Glutamatergic neuron (in vitro differentiated cells): ENCODE results near the gene LIMA1. TPM values are rescaled to one million over a fixed set of nuclear protein-coding genes. Genes with fewer than 3 reads are reported as not detected.
"Not testable (repeated sequence)": the region's sequence is repeated elsewhere in the genome, so short reads cannot be mapped to it uniquely, and the experiment has no call there.

Experiments used
- DNase-seq: peaks from one replicate; pipeline ENCODE4 v3.0.0; 2022
- H3K27ac Mint-ChIP-seq: one replicate; pipeline ENCODE4 v1.8.0; 2020; ENCODE audit warnings: mild to moderate bottlenecking, mixed read lengths, inconsistent platforms; ENCODE audit not compliant: unreplicated experiment
- H3K27me3 Mint-ChIP-seq: one replicate; pipeline ENCODE4 v1.8.0; 2020; ENCODE audit warnings: mild to moderate bottlenecking, moderate library complexity, mixed read lengths, inconsistent platforms; ENCODE audit not compliant: unreplicated experiment
- H3K36me3 Mint-ChIP-seq: one replicate; pipeline ENCODE4 v1.8.0; 2020; ENCODE audit warnings: mild to moderate bottlenecking, mixed read lengths, inconsistent platforms; ENCODE audit not compliant: unreplicated experiment
- H3K4me1 Mint-ChIP-seq: one replicate; pipeline ENCODE4 v1.8.0; 2020; ENCODE audit warnings: mild to moderate bottlenecking, low read depth, mixed read lengths, inconsistent platforms; ENCODE audit not compliant: unreplicated experiment
- H3K4me3 Mint-ChIP-seq: one replicate; pipeline ENCODE4 v1.8.0; 2020; ENCODE audit warnings: mild to moderate bottlenecking, mixed read lengths, inconsistent platforms; ENCODE audit not compliant: unreplicated experiment
- H3K9me3 Mint-ChIP-seq: one replicate; pipeline ENCODE4 v1.8.0; 2020; ENCODE audit warnings: mild to moderate bottlenecking, moderate library complexity, mixed read lengths, inconsistent platforms; ENCODE audit not compliant: unreplicated experiment
- total RNA-seq: library from RNA; stranded (reverse); fragmentation: NEBNext Ultra II Directional; extraction: Animal tissue kit (Norgen Biotek cat#: 25700); gene quantifications from one replicate; pipeline ENCODE4 v1.2.1, GENCODE V29; 2021; ENCODE audit not compliant: unreplicated experiment
- TF ChIP-seq, protein P1 (sequence below): fragments of 200-600 bp; sonication (generic); IDR thresholded peaks from one replicate; pipeline ENCODE4 v1.5.0; 2021; ENCODE audit not compliant: partially characterized antibody, unreplicated experiment

LIMA1 gene
- total RNA-seq, 1 donor from 2014 or later = 69.4 TPM

DNA sequence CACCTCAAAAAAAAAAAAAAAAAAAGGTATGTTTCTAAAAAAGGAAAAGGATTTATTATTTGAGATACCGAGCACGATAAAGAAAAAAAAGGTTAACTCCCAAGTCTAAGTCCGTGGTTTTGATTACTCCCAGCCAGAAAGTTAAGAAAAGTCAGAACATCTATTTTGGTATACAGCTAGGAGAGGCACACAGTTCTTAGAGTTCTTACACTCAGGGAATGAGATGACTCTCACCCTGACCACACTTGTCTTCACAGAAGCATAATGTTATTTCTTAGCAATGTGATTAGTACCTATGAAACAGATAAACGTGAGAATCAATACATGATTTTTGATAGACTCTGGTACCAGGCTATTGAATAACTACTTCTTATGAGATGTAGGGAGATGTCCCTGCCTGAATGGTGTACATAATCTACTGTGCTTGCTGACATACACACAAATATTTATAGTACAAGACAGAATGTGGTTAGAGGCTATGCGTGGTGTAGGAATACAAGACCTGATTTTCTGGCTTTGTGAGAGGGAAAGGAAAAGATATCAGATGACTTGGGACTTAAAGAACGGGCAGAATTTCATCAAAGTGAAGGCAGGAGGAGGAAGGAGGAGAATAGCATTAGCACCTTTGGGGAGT lies 31.6 kb downstream of the LIMA1 start:
- TF ChIP-seq, protein P1, sequence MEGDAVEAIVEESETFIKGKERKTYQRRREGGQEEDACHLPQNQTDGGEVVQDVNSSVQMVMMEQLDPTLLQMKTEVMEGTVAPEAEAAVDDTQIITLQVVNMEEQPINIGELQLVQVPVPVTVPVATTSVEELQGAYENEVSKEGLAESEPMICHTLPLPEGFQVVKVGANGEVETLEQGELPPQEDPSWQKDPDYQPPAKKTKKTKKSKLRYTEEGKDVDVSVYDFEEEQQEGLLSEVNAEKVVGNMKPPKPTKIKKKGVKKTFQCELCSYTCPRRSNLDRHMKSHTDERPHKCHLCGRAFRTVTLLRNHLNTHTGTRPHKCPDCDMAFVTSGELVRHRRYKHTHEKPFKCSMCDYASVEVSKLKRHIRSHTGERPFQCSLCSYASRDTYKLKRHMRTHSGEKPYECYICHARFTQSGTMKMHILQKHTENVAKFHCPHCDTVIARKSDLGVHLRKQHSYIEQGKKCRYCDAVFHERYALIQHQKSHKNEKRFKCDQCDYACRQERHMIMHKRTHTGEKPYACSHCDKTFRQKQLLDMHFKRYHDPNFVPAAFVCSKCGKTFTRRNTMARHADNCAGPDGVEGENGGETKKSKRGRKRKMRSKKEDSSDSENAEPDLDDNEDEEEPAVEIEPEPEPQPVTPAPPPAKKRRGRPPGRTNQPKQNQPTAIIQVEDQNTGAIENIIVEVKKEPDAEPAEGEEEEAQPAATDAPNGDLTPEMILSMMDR = no peak
- Mint-ChIP-seq H3K4me3 (no peak overlapping the region), H3K27me3 (no peaks in the 10 kb centered on the region), H3K27ac (no peak overlapping the region), H3K36me3 (no peaks in the 10 kb centered on the region), H3K4me1 (peaks cover 4% of the 10 kb centered on the region), H3K9me3 (no peaks in the 10 kb centered on the region)
- DNase-seq = no peak

DNA sequence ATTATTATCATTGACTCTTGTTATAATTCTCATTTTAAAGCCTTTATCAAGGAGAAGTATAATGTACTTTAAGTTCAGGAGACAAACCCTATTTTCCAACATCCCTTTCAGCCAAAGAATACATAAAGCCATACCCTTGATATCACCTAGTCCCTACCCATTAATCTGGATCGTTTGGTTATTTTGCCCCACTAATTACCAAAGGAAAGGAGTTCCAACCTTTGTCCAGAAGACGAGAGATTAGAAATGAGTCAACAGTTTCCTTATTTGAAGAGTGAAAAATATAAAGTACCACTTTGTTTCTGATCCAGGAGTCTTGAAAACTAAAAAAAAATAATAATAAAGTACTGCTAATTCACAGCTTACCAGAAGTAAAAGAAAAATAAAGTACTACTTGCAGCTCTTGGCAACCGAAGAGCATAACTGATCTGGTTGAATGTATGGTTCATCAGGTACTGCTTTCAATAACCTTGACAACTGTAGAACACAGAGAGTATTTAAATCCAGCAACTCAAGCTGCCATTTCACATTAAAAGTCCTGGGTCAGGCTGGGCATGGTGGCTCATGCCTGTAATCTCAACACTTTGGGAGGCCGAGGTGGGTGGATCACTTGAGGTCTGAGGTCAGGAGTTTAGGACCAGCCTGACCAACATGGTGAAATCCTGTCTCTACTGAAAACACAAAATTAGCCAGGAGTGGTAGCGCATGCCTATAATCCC lies 33.7 kb downstream of the LIMA1 start:
- TF ChIP-seq, protein P1 = no peak
- H3K36me3 Mint-ChIP-seq = no peaks in the 10 kb centered on the region
- H3K4me3 Mint-ChIP-seq = no peak overlapping the region
- DNase-seq = no peak
- H3K27ac Mint-ChIP-seq = no peak overlapping the region
- no peaks in the 10 kb centered on the region for H3K9me3 Mint-ChIP-seq
- peaks cover 4% of the 10 kb centered on the region for H3K4me1 Mint-ChIP-seq
- no peaks in the 10 kb centered on the region for H3K27me3 Mint-ChIP-seq

GRCh38 chr12:50248883-50249282 lies 34.4 kb downstream of the LIMA1 start:
- no peak for DNase-seq
- Mint-ChIP-seq H3K4me1 (peaks cover 4% of the 10 kb centered on the region), H3K27ac (no peak overlapping the region), H3K9me3 (no peaks in the 10 kb centered on the region), H3K36me3 (no peaks in the 10 kb centered on the region), H3K4me3 (no peak overlapping the region), H3K27me3 (no peaks in the 10 kb centered on the region)
- TF ChIP-seq, protein P1 = no peak

- Mint-ChIP-seq H3K27ac (no peak overlapping the region), H3K27me3 (no peaks in the 10 kb centered on the region), H3K36me3 (no peaks in the 10 kb centered on the region), H3K9me3 (no peaks in the 10 kb centered on the region), H3K4me1 (peaks cover 4% of the 10 kb centered on the region), H3K4me3 (no peak overlapping the region)
- no peak for DNase-seq
- TF ChIP-seq, protein P1 = no peak
Measured at GRCh38 chr12:50248411-50248810, 34.9 kb downstream of the LIMA1 start.

DNA sequence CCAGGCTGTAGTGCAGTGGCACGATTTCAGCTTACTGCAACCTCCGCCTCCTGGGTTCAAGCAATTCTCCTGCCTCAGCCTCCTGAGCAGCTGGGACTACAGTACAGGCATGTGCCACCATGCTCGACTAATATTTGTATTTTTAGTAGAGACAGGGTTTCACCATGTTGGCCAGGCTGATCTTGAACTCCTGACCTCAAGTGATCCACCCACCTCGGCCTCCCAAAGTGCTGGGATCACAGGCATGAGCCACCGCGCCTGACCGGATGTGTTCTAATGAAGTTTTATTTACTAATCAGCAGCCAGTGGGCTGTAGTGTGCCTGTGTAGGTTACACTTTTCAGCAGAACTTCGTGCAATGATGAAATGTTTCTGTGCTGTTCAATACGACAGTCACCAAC lies 35.7 kb downstream of the LIMA1 start:
- not testable (repeated sequence) for H3K4me1 Mint-ChIP-seq, DNase-seq, H3K4me3 Mint-ChIP-seq, H3K9me3 Mint-ChIP-seq, H3K36me3 Mint-ChIP-seq, H3K27me3 Mint-ChIP-seq, H3K27ac Mint-ChIP-seq
